BE2C (cell line): ENCODE measurements around the gene TRIO.

ENCODE experiments used
- DNase-seq: peaks from one replicate; pipeline ENCODE4 v3.0.0-alpha.2; 2020
- H3K27me3 ChIP-seq: fragments of 250-450 bp; sonication (Bioruptor Pico); 2 replicates; pipeline ENCODE4 v1.5.1; 2020; ENCODE audit warnings: mild to moderate bottlenecking
- H3K36me3 ChIP-seq: fragments of 250-450 bp; sonication (Bioruptor Pico); 2 replicates; pipeline ENCODE4 v1.5.1; 2020; ENCODE audit warnings: mild to moderate bottlenecking
- H3K4me1 ChIP-seq: fragments of 250-450 bp; sonication (Bioruptor Pico); 2 replicates; pipeline ENCODE4 v1.5.1; 2020
- H3K4me3 ChIP-seq: 2 replicates; pipeline ENCODE4 v1.5.1; 2011; ENCODE audit warnings: low read depth, low read length
- H3K9me3 ChIP-seq: fragments of 250-450 bp; sonication (Bioruptor Pico); 2 replicates; pipeline ENCODE4 v1.5.1; 2020
- CTCF ChIP-seq: IDR thresholded peaks from 2 replicates; pipeline ENCODE4 v1.5.1; 2012; ENCODE audit warnings: mild to moderate bottlenecking, low read depth, low read length

Gene TRIO

GRCh38 chr5:14118551-14119320, 24.4 kb upstream of the TRIO start:
- H3K9me3 ChIP-seq, result no peaks in the 10 kb centered on the region
- no peaks in the 10 kb centered on the region for H3K36me3 ChIP-seq
- no peak for TF ChIP-seq CTCF
- peak; percentile 48 for DNase-seq
- H3K4me1 ChIP-seq, result no peaks in the 10 kb centered on the region; the same call in 1 of the 2 replicates
- H3K27me3 ChIP-seq, result no peaks in the 10 kb centered on the region
- no peak overlapping the region for H3K4me3 ChIP-seq

- TF ChIP-seq CTCF, result no peak
- no peaks in the 10 kb centered on the region; the same call in 1 of the 2 replicates for H3K4me1 ChIP-seq
- H3K36me3 ChIP-seq, result no peaks in the 10 kb centered on the region
- DNase-seq, result no peak
- H3K27me3 ChIP-seq, result no peaks in the 10 kb centered on the region
- no peak overlapping the region for H3K4me3 ChIP-seq
- H3K9me3 ChIP-seq, result no peaks in the 10 kb centered on the region
These were observed 23.0 kb upstream of the TRIO start for GRCh38 chr5:14120176-14120575.

GRCh38 chr5:14121552-14121951, 21.6 kb upstream of the TRIO start:
- H3K27me3 ChIP-seq, result no peaks in the 10 kb centered on the region
- no peaks in the 10 kb centered on the region for H3K9me3 ChIP-seq
- H3K4me3 ChIP-seq, result no peak overlapping the region
- no peaks in the 10 kb centered on the region; the same call in 1 of the 2 replicates for H3K4me1 ChIP-seq
- no peak for TF ChIP-seq CTCF
- no peaks in the 10 kb centered on the region for H3K36me3 ChIP-seq
- peak; percentile 25 for DNase-seq

GRCh38 chr5:14122089-14122488, 21.1 kb upstream of the TRIO start:
- Histone ChIP-seq H3K9me3 (no peaks in the 10 kb centered on the region), H3K27me3 (no peaks in the 10 kb centered on the region), H3K4me3 (no peak overlapping the region), H3K36me3 (no peaks in the 10 kb centered on the region), H3K4me1 (no peaks in the 10 kb centered on the region; the same call in 1 of the 2 replicates)
- no peak for DNase-seq
- TF ChIP-seq CTCF, result no peak

GRCh38 chr5:14123551-14123950, 19.6 kb upstream of the TRIO start:
- H3K9me3 ChIP-seq, result no peaks in the 10 kb centered on the region
- no peak for DNase-seq
- H3K27me3 ChIP-seq, result no peaks in the 10 kb centered on the region
- H3K36me3 ChIP-seq, result no peaks in the 10 kb centered on the region
- H3K4me1 ChIP-seq, result no peaks in the 10 kb centered on the region; the same call in 1 of the 2 replicates
- no peak for TF ChIP-seq CTCF
- no peak overlapping the region for H3K4me3 ChIP-seq

- DNase-seq, result no peak
- Histone ChIP-seq H3K36me3 (no peaks in the 10 kb centered on the region), H3K4me1 (no peaks in the 10 kb centered on the region; the same call in 1 of the 2 replicates), H3K9me3 (no peaks in the 10 kb centered on the region), H3K27me3 (no peaks in the 10 kb centered on the region), H3K4me3 (no peak overlapping the region)
- no peak for TF ChIP-seq CTCF
These were observed 19.1 kb upstream of the TRIO start for GRCh38 chr5:14123974-14124482.
